A549 (cell line): Measurements from ENCODE around the gene NAA25. TPM values are rescaled to one million over a fixed set of nuclear protein-coding genes. Genes with fewer than 3 reads are reported as not detected.

ENCODE experiments used
- ATAC-seq, 2 experiments: fragments of 200-7000 bp in 1 of 2; fragments of >200 bp in 1 of 2; cut with Nextera tagmentation in 1 of 2; cut with Tn5 transposase in 1 of 2; 3 replicates each; pipeline versions ENCODE4 v1.8.0 to v1.9.1; 2018 to 2020; ENCODE audit warnings: mild to moderate bottlenecking in 1 of 2, moderate library complexity in 1 of 2
- CTCF ChIA-PET: fragments of 300-600 bp; sonication (Branson Sonifier 250); formaldehyde crosslinking; extraction: SDS; loops from one replicate; lab custom pipeline; 2021; ENCODE audit warnings: antibody characterized with exemption, inconsistent platforms; lab: Yijun Ruan, JAX
- POLR2A ChIA-PET: fragments of 350-600 bp; formaldehyde crosslinking; extraction: SDS; loops from one replicate; lab custom pipeline; 2021; ENCODE audit warnings: antibody characterized with exemption, inconsistent platforms; lab: Yijun Ruan, JAX
- DNase-seq, 2 experiments: peaks; one replicate each; pipeline versions ENCODE4 v3.0.0 to v3.0.0-alpha.2; 2011 to 2016; ENCODE audit warnings: low read depth in 1 of 2, low spot score in 1 of 2
- FAIRE-seq: peaks from 2 replicates; lab custom pipeline; 2011; peaks lifted over from hg19 to GRCh38; lab: Jason Lieb, UNC
- H3K27ac ChIP-seq, 2 experiments: fragments of >200 bp; sonication (Bioruptor Twin); formaldehyde crosslinking; 3 replicates each; pipeline ENCODE4 v1.5.1; 2016 to 2017
- H3K4me1 ChIP-seq: fragments of >200 bp; sonication (Bioruptor Twin); formaldehyde crosslinking; 3 replicates; pipeline ENCODE4 v1.6.1; 2016
- H3K4me2 ChIP-seq: fragments of >200 bp; sonication (Bioruptor Twin); formaldehyde crosslinking; 3 replicates; pipeline ENCODE4 v1.6.1; 2016
- H3K4me3 ChIP-seq: fragments of >200 bp; sonication (Bioruptor Twin); formaldehyde crosslinking; 3 replicates; pipeline ENCODE4 v1.5.1; 2016
- H3K9me3 ChIP-seq: fragments of >200 bp; sonication (Bioruptor Twin); formaldehyde crosslinking; 3 replicates; pipeline ENCODE4 v1.6.1; 2016
- ATOH8 ChIP-seq: fragments of 250-450 bp; sonication (Bioruptor Pico); IDR thresholded peaks from 2 replicates; pipeline ENCODE4 v1.5.0; 2020; ENCODE audit warnings: low read depth, mild to moderate bottlenecking, moderate library complexity
- BCL3 ChIP-seq: fragments of >200 bp; sonication (Bioruptor Twin); formaldehyde crosslinking; IDR thresholded peaks from 3 replicates; pipeline ENCODE4 v1.6.1; 2016
- BHLHE40 ChIP-seq: IDR thresholded peaks from 2 replicates; pipeline ENCODE4 v1.6.1; 2012; ENCODE audit warnings: low read depth, low read length, inconsistent platforms
- CBX2 ChIP-seq: fragments of 200-600 bp; sonication (generic); IDR thresholded peaks from 2 replicates; pipeline ENCODE4 v1.6.1; 2016; ENCODE audit warnings: low read depth, mild to moderate bottlenecking, borderline replicate concordance
- CBX8 ChIP-seq: fragments of 200-600 bp; sonication (generic); IDR thresholded peaks from 2 replicates; pipeline ENCODE4 v1.6.1; 2016
- EP300 ChIP-seq, 2 experiments: fragments of >200 bp; sonication (Bioruptor Twin); formaldehyde crosslinking; IDR thresholded peaks; 2 replicates in 1 of 2; 3 replicates in 1 of 2; pipeline ENCODE4 v1.6.1; 2016 to 2017
- ESRRA ChIP-seq: fragments of 150-350 bp; IDR thresholded peaks from 2 replicates; pipeline ENCODE4 v1.6.1; 2014; ENCODE audit warnings: mild to moderate bottlenecking, low read length, borderline replicate concordance
- HEYL ChIP-seq: fragments of 250-450 bp; sonication (Bioruptor Pico); IDR thresholded peaks from 2 replicates; pipeline ENCODE4 v1.8.0; 2021; ENCODE audit warnings: mild to moderate bottlenecking, moderate library complexity
- HOXB13 ChIP-seq: fragments of 250-450 bp; sonication (Bioruptor Pico); IDR thresholded peaks from 2 replicates; pipeline ENCODE4 v1.5.0; 2020; ENCODE audit warnings: low read depth, mild to moderate bottlenecking, moderate library complexity
- HOXB5 ChIP-seq: fragments of 250-450 bp; sonication (Bioruptor Pico); IDR thresholded peaks from 2 replicates; pipeline ENCODE4 v1.5.0; 2020; ENCODE audit warnings: mild to moderate bottlenecking, moderate library complexity
- JUN ChIP-seq, 2 experiments: fragments of >200 bp; sonication (Bioruptor Twin); formaldehyde crosslinking; IDR thresholded peaks; 2 replicates in 1 of 2; 3 replicates in 1 of 2; pipeline ENCODE4 v1.6.1; 2016 to 2017
- NR3C1 ChIP-seq: fragments of >200 bp; sonication (Bioruptor Twin); formaldehyde crosslinking; IDR thresholded peaks from 3 replicates; pipeline ENCODE4 v1.6.1; 2017
- PHF8 ChIP-seq: fragments of 200-600 bp; sonication (generic); IDR thresholded peaks from 2 replicates; pipeline ENCODE4 v1.6.1; 2016; ENCODE audit warnings: low read depth, mild to moderate bottlenecking, antibody characterized with exemption, moderate library complexity, borderline replicate concordance
- POLR2A ChIP-seq: IDR thresholded peaks from 2 replicates; pipeline ENCODE4 v1.6.1; 2012; ENCODE audit warnings: mild to moderate bottlenecking, low read length
- RCOR1 ChIP-seq: fragments of 150-350 bp; IDR thresholded peaks from 2 replicates; pipeline ENCODE4 v1.6.1; 2014; ENCODE audit warnings: antibody characterized with exemption, low read length, low read depth
- RFX5 ChIP-seq: fragments of 450-650 bp; IDR thresholded peaks from 2 replicates; pipeline ENCODE4 v1.7.1; 2014; ENCODE audit warnings: antibody characterized with exemption, mild to moderate bottlenecking, moderate library complexity
- USF2 ChIP-seq: fragments of 450-650 bp; IDR thresholded peaks from 2 replicates; pipeline ENCODE4 v1.6.1; 2014; ENCODE audit warnings: antibody characterized with exemption
- ZFP36 ChIP-seq: fragments of 450-650 bp; IDR thresholded peaks from 2 replicates; pipeline ENCODE4 v1.6.1; 2014; ENCODE audit warnings: borderline replicate concordance; ENCODE audit not compliant: partially characterized antibody
- WGBS: methylation state at CpG from one replicate; pipeline ENCODE4 v1.1.6; 2017; ENCODE audit errors: missing lambda C conversion rate; 5-methylcytosine and 5-hydroxymethylcytosine counted together
- polyA plus RNA-seq, 4 experiments: library from polyadenylated mRNA; depleted of rRNA in 3 of 4; stranded (reverse); fragments of >200 nt; fragmentation: RNase III in 1 of 4; extraction: RNeasy Plus Mini Kit Qiagen cat#74134 plus additional on column Dnase treatment in 1 of 4; gene quantifications; 2 replicates in 3 of 4; 3 replicates in 1 of 4; pipeline ENCODE4 v1.2.3, GENCODE V29; 2011 to 2017

Gene NAA25
- polyA plus RNA-seq, 2 of the 4 experiments (the other 2 are of a cell fraction), result 21.3 to 41.4 TPM

GRCh38 chr12:111991535-111991934, 117.0 kb downstream of the NAA25 start:
- no peak overlapping the region for H3K4me2 ChIP-seq
- H3K4me1 ChIP-seq, result no peaks in the 10 kb centered on the region
- 83% methylated on average over 2 of the region's 2 CpGs for WGBS
- H3K9me3 ChIP-seq, result no peaks in the 10 kb centered on the region
- no peak overlapping the region for H3K27ac ChIP-seq
- no peak for FAIRE-seq
- ATAC-seq, result no peak
- CTCF ChIA-PET, result interaction anchor here (0.6 to 0.9 kb wide), 2 partner anchors 25 to 240 kb away, joined by 3 read pairs; no protein-coding TSS in a partner anchor
- H3K4me3 ChIP-seq, result no peak overlapping the region
- TF ChIP-seq NR3C1, result no peak
- DNase-seq, result no peak
- POLR2A ChIA-PET, result interaction anchor here (0.9 kb wide), 1 partner anchor 21 kb away, joined by 3 read pairs; the partner anchor contains the start of gene TMEM116

- no peak overlapping the region for H3K27ac ChIP-seq
- FAIRE-seq (no peak), ATAC-seq (no peak), DNase-seq (no peak)
- H3K9me3 ChIP-seq, result no peaks in the 10 kb centered on the region
- H3K4me1 ChIP-seq, result no peaks in the 10 kb centered on the region
- ChIA-PET POLR2A (no interaction called here), CTCF (interaction anchor here (0.6 kb wide), 1 partner anchor 19 kb away, joined by 3 read pairs; no protein-coding TSS in a partner anchor)
- 38% methylated on average over 2 of the region's 2 CpGs for WGBS
- H3K4me2 ChIP-seq, result no peak overlapping the region
- TF ChIP-seq PHF8 (no peak), USF2 (no peak), POLR2A (no peak), ATOH8 (CRISPR knock-in tag) (no peak), ESRRA (no peak), CBX8 (no peak), CBX2 (no peak), HOXB5 (CRISPR knock-in tag) (no peak), HOXB13 (CRISPR knock-in tag) (no peak)
- no peak overlapping the region for H3K4me3 ChIP-seq
These were observed 123.8 kb downstream of the NAA25 start for GRCh38 chr12:111984820-111985219.

- TF ChIP-seq BHLHE40 (no peak), ZFP36 (no peak), BCL3 (no peak), JUN (IDR thresholded peaks at IDR 0.05) (no peak), EP300 (IDR thresholded peaks at IDR 0.05) (no peak), HEYL (CRISPR knock-in tag) (no peak)
- H3K4me1 ChIP-seq, result peaks cover 3% of the 10 kb centered on the region; the same call in 1 of the 3 replicates
- ChIA-PET CTCF (interaction anchor here (0.9 kb wide), 1 partner anchor 13 kb away, joined by 3 read pairs; no protein-coding TSS in a partner anchor), POLR2A (no interaction called here)
- H3K4me3 ChIP-seq, result no peak overlapping the region
- no peaks in the 10 kb centered on the region for H3K9me3 ChIP-seq
- no peak for ATAC-seq
- whole genome bisulfite sequencing, result 87% methylated on average over 2 of the region's 2 CpGs
- no peak for FAIRE-seq
- DNase-seq, result no peak
- H3K4me2 ChIP-seq, result no peak overlapping the region
- H3K27ac ChIP-seq, result no peak overlapping the region
These were observed 126.6 kb downstream of the NAA25 start for GRCh38 chr12:111981987-111982386.

GRCh38 chr12:111980598-111980997, 128.0 kb downstream of the NAA25 start:
- Histone ChIP-seq H3K4me1 (peaks cover 10% of the 10 kb centered on the region; the same call in 1 of the 3 replicates), H3K4me3 (no peak overlapping the region), H3K27ac (no peak overlapping the region), H3K9me3 (no peaks in the 10 kb centered on the region), H3K4me2 (no peak overlapping the region)
- ATAC-seq (no peak), DNase-seq (no peak), FAIRE-seq (no peak)
- TF ChIP-seq RCOR1, result no peak
- no peak for TF ChIP-seq RFX5
- ChIA-PET CTCF (interaction anchor here (1.1 kb wide), 1 partner anchor 36 kb away, joined by 3 read pairs; no protein-coding TSS in a partner anchor), POLR2A (no interaction called here)
- 73% methylated on average over 5 of the region's 5 CpGs for WGBS
